SJCRH30 (cell line): Measurements from ENCODE around the gene MRPL24. TPM values are rescaled to one million over a fixed set of nuclear protein-coding genes. Genes with fewer than 3 reads are reported as not detected.

ENCODE experiments used
- DNase-seq, 2 experiments: peaks; one replicate each; pipeline ENCODE4 v3.0.0-alpha.2; 2015 to 2020
- H3K27ac ChIP-seq: fragments of 250-450 bp; sonication (Bioruptor Pico); 2 replicates; pipeline ENCODE4 v1.5.1; 2020; ENCODE audit warnings: mild to moderate bottlenecking, moderate library complexity
- H3K27me3 ChIP-seq: fragments of 250-450 bp; sonication (Bioruptor Pico); 2 replicates; pipeline ENCODE4 v1.5.1; 2020; ENCODE audit warnings: mild to moderate bottlenecking, moderate library complexity
- H3K36me3 ChIP-seq: fragments of 250-450 bp; sonication (Bioruptor Pico); 2 replicates; pipeline ENCODE4 v1.5.1; 2020; ENCODE audit warnings: mild to moderate bottlenecking, moderate library complexity
- H3K4me1 ChIP-seq: fragments of 250-450 bp; sonication (Bioruptor Pico); 2 replicates; pipeline ENCODE4 v1.5.1; 2020; ENCODE audit warnings: mild to moderate bottlenecking, moderate library complexity
- H3K4me3 ChIP-seq: fragments of 250-450 bp; sonication (Bioruptor Pico); 2 replicates; pipeline ENCODE4 v1.5.1; 2020; ENCODE audit warnings: mild to moderate bottlenecking, moderate library complexity
- H3K9me3 ChIP-seq: fragments of 250-450 bp; sonication (Bioruptor Pico); replicated peaks from 2 replicates; pipeline ENCODE4 v1.5.1; 2020; ENCODE audit warnings: mild to moderate bottlenecking, moderate library complexity
- total RNA-seq: library from RNA; depleted of rRNA; stranded (reverse); fragments of >200 nt; shearing (Covaris generic); gene quantifications from 2 replicates; pipeline ENCODE4 v1.2.3, GENCODE V29; 2014; rRNA removed

MRPL24 gene
- total RNA-seq, 1 experiment from 2014 or later = 53.4 TPM

DNA sequence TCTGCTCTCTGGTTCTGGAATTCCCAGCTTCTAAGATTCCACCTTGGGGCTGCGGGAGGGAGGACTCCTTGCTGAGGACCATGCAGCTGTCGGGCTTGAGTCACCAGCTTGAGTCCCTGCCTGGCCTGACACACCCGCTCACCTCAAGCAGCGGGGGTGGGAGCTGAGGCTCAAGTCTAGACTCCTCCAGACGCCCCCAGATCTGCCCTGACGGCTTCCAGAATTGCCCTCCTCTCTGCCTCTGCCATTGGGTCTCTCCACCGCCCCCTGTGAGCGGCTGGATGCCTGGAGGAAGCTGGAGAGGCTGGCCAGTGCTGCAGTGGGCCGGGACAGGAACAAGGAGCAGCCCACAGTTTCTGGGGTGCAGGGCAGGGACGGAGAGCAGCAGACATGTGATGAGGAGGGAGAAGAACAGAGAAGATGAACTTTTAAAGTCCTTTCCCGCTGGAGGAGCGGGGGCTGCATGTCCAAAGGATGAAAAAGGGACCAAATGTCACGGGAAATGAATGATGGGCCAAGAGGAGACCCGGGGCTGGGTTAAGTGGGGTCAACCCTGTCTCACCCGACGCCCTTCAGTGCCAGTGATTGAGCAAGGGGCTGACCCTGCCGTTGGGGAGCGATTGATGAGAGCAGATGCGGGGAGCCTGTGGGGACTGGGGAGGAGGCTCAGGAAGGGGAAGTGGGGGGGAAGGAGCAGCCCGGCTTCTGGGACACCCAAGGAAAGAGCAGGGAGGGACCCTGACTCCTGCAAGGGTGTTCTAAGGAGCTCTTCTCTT, 49.0 kb downstream of the MRPL24 start:
- peak; percentile 49 to 60 for DNase-seq
- Histone ChIP-seq H3K4me3 (no peak overlapping the region), H3K4me1 (peaks cover 35% of the 10 kb centered on the region), H3K27me3 (peaks cover 11% of the 10 kb centered on the region; the same call in 1 of the 2 replicates), H3K27ac (no peak overlapping the region), H3K36me3 (no peaks in the 10 kb centered on the region), H3K9me3 (no peaks in the 10 kb centered on the region)

DNA sequence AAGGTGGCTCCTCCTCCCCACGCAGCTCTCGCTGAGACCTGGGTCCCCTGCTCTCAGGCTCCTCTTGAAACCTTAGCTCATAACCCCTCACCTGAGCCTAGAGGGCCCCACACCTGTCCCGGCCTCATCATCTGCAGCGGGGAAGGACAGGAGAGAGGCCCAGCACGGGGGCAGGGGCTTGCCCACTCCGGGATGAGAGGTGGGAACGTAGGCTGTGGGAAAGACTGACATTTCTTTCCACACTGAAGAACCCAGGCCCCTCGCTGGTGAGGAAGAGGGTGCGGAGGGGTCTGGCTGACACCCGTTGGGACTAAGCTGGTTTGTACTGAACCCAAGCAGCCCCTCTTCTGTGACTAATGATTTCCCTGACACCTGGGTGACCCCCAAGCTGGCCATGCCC, 49.7 kb downstream of the MRPL24 start:
- no peak overlapping the region for H3K4me3 ChIP-seq
- no peak for DNase-seq
- H3K27me3 ChIP-seq = peaks cover 11% of the 10 kb centered on the region; the same call in 1 of the 2 replicates
- H3K36me3 ChIP-seq = no peaks in the 10 kb centered on the region
- H3K9me3 ChIP-seq = no peaks in the 10 kb centered on the region
- no peak overlapping the region for H3K27ac ChIP-seq
- peaks cover 35% of the 10 kb centered on the region for H3K4me1 ChIP-seq

DNA sequence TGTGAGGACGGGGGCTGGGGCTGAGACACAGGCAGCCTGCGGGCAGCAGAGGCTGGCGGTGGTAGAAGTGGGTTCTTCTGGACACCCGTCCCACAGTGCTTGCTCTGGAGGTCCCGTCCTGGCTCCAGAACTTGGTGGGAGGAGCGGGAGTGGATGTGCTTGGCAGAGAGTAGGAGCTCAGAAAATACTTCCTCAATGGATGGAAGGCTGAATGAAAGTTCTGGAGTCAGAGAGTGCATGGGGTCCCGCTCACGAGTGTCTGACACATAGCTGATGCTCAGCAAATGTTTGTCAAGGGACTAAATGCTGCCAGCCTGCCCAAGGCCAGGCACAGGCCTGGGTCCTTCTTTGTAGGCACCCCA, 50.2 kb downstream of the MRPL24 start:
- peaks cover 35% of the 10 kb centered on the region for H3K4me1 ChIP-seq

DNA sequence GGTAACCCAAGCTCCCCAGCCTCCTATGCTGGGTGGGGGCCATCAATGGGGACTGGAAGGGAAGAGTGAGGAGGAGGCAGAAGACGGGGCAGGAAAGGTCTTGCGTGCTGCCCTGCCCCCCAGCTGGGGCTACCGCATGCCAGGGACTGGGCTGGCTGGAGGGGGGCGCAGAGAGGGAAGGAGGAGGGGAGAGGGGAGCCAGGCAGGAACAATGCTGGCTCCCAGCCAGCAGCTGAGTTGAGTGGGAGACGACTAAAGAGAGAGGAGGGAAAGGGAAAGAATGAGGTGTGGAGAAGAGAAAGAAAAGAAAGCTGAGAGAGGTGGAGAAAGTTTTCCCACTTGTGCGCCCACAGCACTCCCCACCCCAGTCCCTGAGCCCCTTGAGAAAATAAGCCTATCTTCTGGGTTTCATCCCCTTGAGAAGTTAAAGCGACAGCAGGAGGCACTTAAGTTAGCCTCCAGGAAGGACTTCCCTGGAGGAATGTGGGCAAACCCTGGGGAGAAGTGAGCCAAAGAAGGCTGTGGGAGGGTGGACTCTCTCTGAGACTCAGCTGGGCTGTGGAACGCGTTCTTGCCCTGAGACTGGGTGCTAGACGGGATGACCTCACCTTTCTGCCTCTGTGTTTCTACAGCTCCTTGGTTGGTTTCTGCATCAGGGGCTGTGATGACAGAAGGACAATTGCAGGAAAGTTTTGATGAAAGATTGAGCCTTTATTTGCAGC, 50.8 kb downstream of the MRPL24 start:
- no peaks in the 10 kb centered on the region for H3K36me3 ChIP-seq
- H3K27me3 ChIP-seq = peaks cover 11% of the 10 kb centered on the region; the same call in 1 of the 2 replicates
- H3K4me3 ChIP-seq = no peak overlapping the region
- H3K27ac ChIP-seq = no peak overlapping the region
- peaks cover 35% of the 10 kb centered on the region for H3K4me1 ChIP-seq
- peak; percentile 28 to 41 for DNase-seq
- H3K9me3 ChIP-seq = no peaks in the 10 kb centered on the region

More for the DNA sequence above, 50.2 kb downstream of the MRPL24 start:
- Histone ChIP-seq H3K4me3 (no peak overlapping the region), H3K36me3 (no peaks in the 10 kb centered on the region), H3K27me3 (peaks cover 11% of the 10 kb centered on the region; the same call in 1 of the 2 replicates), H3K9me3 (no peaks in the 10 kb centered on the region), H3K27ac (no peak overlapping the region)
- no peak for DNase-seq

DNA sequence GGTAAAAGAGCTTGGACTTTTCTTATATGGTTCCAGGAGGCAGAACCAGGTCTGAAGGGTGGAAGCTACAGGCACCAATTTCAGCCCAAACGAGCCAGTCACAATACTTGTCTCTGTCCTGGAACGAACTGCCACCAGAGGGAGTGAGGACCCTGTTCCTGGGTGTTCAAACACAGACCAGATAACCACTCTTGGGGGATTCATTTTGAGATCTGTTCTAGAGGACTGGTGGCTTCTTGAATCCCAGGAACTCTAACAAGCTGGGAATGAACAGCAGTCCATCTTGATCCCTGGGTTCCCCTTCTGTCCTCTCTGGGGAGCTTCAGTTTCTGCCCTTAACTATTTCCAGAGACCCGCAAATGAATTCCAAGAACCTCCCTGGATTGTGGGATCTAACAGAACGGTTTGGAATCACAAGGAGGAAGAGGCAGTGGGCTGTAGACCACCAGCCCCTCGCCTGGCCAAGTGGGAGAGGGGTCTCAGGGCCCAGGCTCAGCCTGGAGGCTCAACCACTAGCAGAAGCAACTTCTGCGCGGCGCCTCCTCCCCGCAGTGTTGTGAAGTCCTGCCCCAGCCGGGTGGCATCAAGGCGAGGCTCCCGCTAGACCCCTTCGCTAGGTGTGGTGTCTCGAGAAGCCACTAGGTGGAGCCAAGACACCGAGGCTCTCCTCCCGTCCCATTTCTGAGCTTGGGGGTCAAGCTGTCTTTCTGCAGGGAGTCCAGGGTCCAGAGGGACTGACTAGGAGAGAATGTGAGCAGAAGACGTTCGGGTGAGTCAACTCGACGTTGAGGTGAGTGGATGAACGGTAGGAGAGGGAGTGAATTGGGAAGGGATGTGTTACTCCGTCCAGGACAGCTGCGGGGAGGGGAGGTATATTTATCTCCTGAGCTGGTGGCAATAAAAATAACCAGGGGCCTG, 51.6 kb downstream of the MRPL24 start:
- H3K27me3 ChIP-seq = peaks cover 15% of the 10 kb centered on the region; the same call in 1 of the 2 replicates
- no peaks in the 10 kb centered on the region for H3K36me3 ChIP-seq
- no peak overlapping the region for H3K27ac ChIP-seq
- H3K4me1 ChIP-seq = peaks cover 35% of the 10 kb centered on the region
- peak overlapping the region; percentile 4; the same call in 1 of the 2 replicates for H3K4me3 ChIP-seq
- DNase-seq = peak; percentile 77 to 88
- H3K9me3 ChIP-seq = no peaks in the 10 kb centered on the region

Other genes with a start within 250 kb of the MRPL24 start
- gene MEF2D, start 240.3 kb downstream of the MRPL24 start, total RNA-seq = 10.0 and 13.3 TPM in 2 replicates
- gene IQGAP3, start 168.5 kb downstream of the MRPL24 start, total RNA-seq = 16.8 and 21.3 TPM in 2 replicates
- not detected in 2 replicates for gene TTC24, start 161.4 kb downstream of the MRPL24 start, total RNA-seq
- gene NAXE, start 149.3 kb downstream of the MRPL24 start, total RNA-seq = 29.7 and 30.1 TPM in 2 replicates
- 22.8 and 25.1 TPM in 2 replicates for gene GPATCH4, start 139.6 kb downstream of the MRPL24 start, total RNA-seq
- gene HAPLN2, start 121.7 kb downstream of the MRPL24 start, total RNA-seq = 0.20 and 0.23 TPM in 2 replicates
- gene BCAN, start 99.0 kb downstream of the MRPL24 start, total RNA-seq = 0.05 TPM in 1 of 2 replicates, not detected in the other
- gene NES, start 63.7 kb downstream of the MRPL24 start, total RNA-seq = 356 and 359 TPM in 2 replicates
- 0.43 and 0.85 TPM in 2 replicates for gene CRABP2, start 35.5 kb downstream of the MRPL24 start, total RNA-seq
- gene METTL25B, start 12.6 kb downstream of the MRPL24 start, total RNA-seq = 8.6 and 9.9 TPM in 2 replicates
- 29.1 and 33.7 TPM in 2 replicates for gene ISG20L2, start 12.3 kb downstream of the MRPL24 start, total RNA-seq
- 276 and 278 TPM in 2 replicates for gene HDGF, start 10.6 kb upstream of the MRPL24 start, total RNA-seq
- 56.4 and 61.2 TPM in 2 replicates for gene PRCC, start 26.4 kb upstream of the MRPL24 start, total RNA-seq
- 0.30 TPM in 1 of 2 replicates, not detected in the other for gene SH2D2A, start 75.8 kb upstream of the MRPL24 start, total RNA-seq
- gene INSRR, start 118.0 kb upstream of the MRPL24 start, total RNA-seq = not detected in 2 replicates
- not detected in 2 replicates for gene NTRK1, start 119.8 kb upstream of the MRPL24 start, total RNA-seq
- not detected in 2 replicates for gene PEAR1, start 152.6 kb upstream of the MRPL24 start, total RNA-seq
- not detected in 2 replicates for gene LRRC71, start 179.5 kb upstream of the MRPL24 start, total RNA-seq